ENCODE results near the gene GFRA1.
"Not testable (repeated sequence)": the region's sequence is repeated elsewhere in the genome, so short reads cannot be mapped to it uniquely, and the experiment has no call there.

The GFRA1 gene

GRCh38 chr10:116052522-116052921 is 220.5 kb downstream of the GFRA1 start:
- FAIRE-seq; DNase-seq (ENCODE audit: extremely low spot score, insufficient read length, low read depth): not testable (repeated sequence)

- DNase-seq (ENCODE audit: extremely low spot score, insufficient read length, low read depth) (no peak), FAIRE-seq (no peak)
These were observed 223.1 kb downstream of the GFRA1 start for GRCh38 chr10:116049974-116050304.

- FAIRE-seq (no peak), DNase-seq (ENCODE audit: extremely low spot score, insufficient read length, low read depth) (no peak)
These were observed 223.6 kb downstream of the GFRA1 start for GRCh38 chr10:116049158-116049973.

GRCh38 chr10:116045366-116046356 is 227.3 kb downstream of the GFRA1 start:
- DNase-seq (ENCODE audit: extremely low spot score, insufficient read length, low read depth) = no peak

GRCh38 chr10:116044801-116045248 is 228.2 kb downstream of the GFRA1 start:
- no peak for DNase-seq (ENCODE audit: extremely low spot score, insufficient read length, low read depth)
- no peak for FAIRE-seq

More at GRCh38 chr10:116045366-116046356, 227.3 kb downstream of the GFRA1 start:
- no peak for FAIRE-seq

- FAIRE-seq = no peak
- no peak for DNase-seq (ENCODE audit: extremely low spot score, insufficient read length, low read depth)
These were observed 229.1 kb downstream of the GFRA1 start for GRCh38 chr10:116043861-116044260.

GRCh38 chr10:116043304-116043703 is 229.7 kb downstream of the GFRA1 start:
- FAIRE-seq = no peak
- DNase-seq (ENCODE audit: extremely low spot score, insufficient read length, low read depth) = no peak

GRCh38 chr10:116041948-116042347 is 231.1 kb downstream of the GFRA1 start:
- DNase-seq (ENCODE audit: extremely low spot score, insufficient read length, low read depth) = no peak
- FAIRE-seq = no peak

GRCh38 chr10:116039612-116040011 is 233.4 kb downstream of the GFRA1 start:
- FAIRE-seq (no peak), DNase-seq (ENCODE audit: extremely low spot score, insufficient read length, low read depth) (no peak)

GRCh38 chr10:116038259-116038658 is 234.7 kb downstream of the GFRA1 start:
- FAIRE-seq = no peak

GRCh38 chr10:116035406-116035805 is 237.6 kb downstream of the GFRA1 start:
- FAIRE-seq; DNase-seq (ENCODE audit: extremely low spot score, insufficient read length, low read depth): not testable (repeated sequence)

More at GRCh38 chr10:116038259-116038658, 234.7 kb downstream of the GFRA1 start:
- no peak for DNase-seq (ENCODE audit: extremely low spot score, insufficient read length, low read depth)

- DNase-seq (ENCODE audit: extremely low spot score, insufficient read length, low read depth) = no peak
- no peak for FAIRE-seq
These were observed 242.4 kb downstream of the GFRA1 start for GRCh38 chr10:116030576-116030975.

- DNase-seq (ENCODE audit: extremely low spot score, insufficient read length, low read depth) (no peak), FAIRE-seq (no peak)
These were observed 243.2 kb downstream of the GFRA1 start for GRCh38 chr10:116029826-116030225.

- no peak for FAIRE-seq
- no peak for DNase-seq (ENCODE audit: extremely low spot score, insufficient read length, low read depth)
These were observed 245.7 kb downstream of the GFRA1 start for GRCh38 chr10:116027355-116027754.

- no peak for FAIRE-seq
- no peak for DNase-seq (ENCODE audit: extremely low spot score, insufficient read length, low read depth)
These were observed 246.3 kb downstream of the GFRA1 start for GRCh38 chr10:116026725-116027124.

- DNase-seq (ENCODE audit: extremely low spot score, insufficient read length, low read depth) = no peak
- no peak for FAIRE-seq
These were observed 246.7 kb downstream of the GFRA1 start for GRCh38 chr10:116026315-116026714.

GRCh38 chr10:116024271-116024878 is 248.6 kb downstream of the GFRA1 start:
- FAIRE-seq (no peak), DNase-seq (ENCODE audit: extremely low spot score, insufficient read length, low read depth) (no peak)

- no peak for DNase-seq (ENCODE audit: extremely low spot score, insufficient read length, low read depth)
- no peak for FAIRE-seq
These were observed 255.6 kb downstream of the GFRA1 start for GRCh38 chr10:116017405-116017804.

- no peak for FAIRE-seq
- no peak for DNase-seq (ENCODE audit: extremely low spot score, insufficient read length, low read depth)
These were observed 257.2 kb downstream of the GFRA1 start for GRCh38 chr10:116015583-116016333.

All from GM18507 (cell line).